ENCODE results near the gene TOP2B. TPM values are rescaled to one million over a fixed set of nuclear protein-coding genes. Genes with fewer than 3 reads are reported as not detected.

Gene TOP2B
- total RNA-seq (2021) = 80.1 and 106 TPM in 2 replicates
- Bru-seq, nascent RNA = percentile 87 among the genes with signal in this experiment
- percentile 91 among the genes with signal in this experiment for BruChase-seq, experiment 1, labeled RNA remaining after a 2-hour chase
- percentile 89 among the genes with signal in this experiment for BruChase-seq, experiment 2, labeled RNA remaining after a 6-hour chase
- long read RNA-seq, full-length matches to known transcripts = 66 of 86 reads
- long read RNA-seq, partial matches to known transcripts = 10 of 86 reads
- long read RNA-seq, other reads (novel, unspliced or antisense) = 10 of 86 reads

GRCh38 chr3:25664812-25665314 is at the start of gene TOP2B:
Gene TOP2B, minus strand, starts transcription at chr3:25664907. Its CDS starts 610 bp downstream, at chr3:25664297.
- TF ChIP-seq EZH2 (IDR thresholded peaks at IDR 0.05; ENCODE audit: low read depth) (no peak), CTCF (conservative IDR thresholded peaks at IDR 0.05) (no peak)
- Histone ChIP-seq H3K9me2 (ENCODE audit: insufficient read depth) (no peaks in the 10 kb centered on the region), H2AFZ (peak within 1 kb of the TSS; percentile 82), H3K9me3 (ENCODE audit: insufficient read depth, low read depth) (no peaks in the 10 kb centered on the region), H3K4me2 (peak within 1 kb of the TSS; percentile 98), H4K20me1 (ENCODE audit: insufficient read depth) (peaks cover 21% of the 10 kb centered on the region), H3K27ac (peak within 1 kb of the TSS; percentile 64), H3K4me1 (replicated peaks; ENCODE audit: insufficient read depth) (peaks cover 17% of the 10 kb centered on the region), H3K36me3 (ENCODE audit: low read depth) (no peaks in the 10 kb centered on the region), H3K4me3 (peak within 1 kb of the TSS; percentile 89), H3K79me2 (ENCODE audit: low read depth) (peaks cover 41% of the 10 kb centered on the region), H3K27me3 (ENCODE audit: insufficient read depth, low read depth) (no peaks in the 10 kb centered on the region), H3F3A (ENCODE audit: insufficient read depth, low read depth) (peaks cover 5% of the 10 kb centered on the region; the same call in 1 of the 2 replicates)
- DNase-seq = peak; percentile 82 to 92
- no TSS peak for BruUV-seq (replicated peaks)
- ChIA-PET POLR2A (ENCODE audit: unreplicated experiment) (interaction anchor here (0.7 kb wide), 2 partner anchors 21 to 1426 kb away, joined by 3 read pairs; no protein-coding TSS in a partner anchor), CTCF (no interaction called here)
- intact Hi-C loops (cut with micrococcal nuclease; ENCODE audit: unreplicated experiment) = loop anchor here (2.0 to 5.0 kb wide), 2 partner anchors 52 to 118 kb away; partner anchors contain the start of gene NGLY1

GRCh38 chr3:25713341-25713985 is 48.8 kb upstream of the TOP2B start:
- no TSS peak for BruUV-seq (replicated peaks)
- Histone ChIP-seq H3K9me2 (ENCODE audit: insufficient read depth) (no peaks in the 10 kb centered on the region), H3K27ac (no peak overlapping the region), H3K4me1 (replicated peaks; ENCODE audit: insufficient read depth) (no peaks in the 10 kb centered on the region), H3K27me3 (ENCODE audit: insufficient read depth, low read depth) (no peaks in the 10 kb centered on the region), H3K9me3 (ENCODE audit: insufficient read depth, low read depth) (no peaks in the 10 kb centered on the region), H3K79me2 (ENCODE audit: low read depth) (no peaks in the 10 kb centered on the region), H2AFZ (no peak overlapping the region), H3K4me2 (no peak overlapping the region), H3F3A (ENCODE audit: insufficient read depth, low read depth) (no peaks in the 10 kb centered on the region), H3K36me3 (ENCODE audit: low read depth) (no peaks in the 10 kb centered on the region), H4K20me1 (ENCODE audit: insufficient read depth) (no peaks in the 10 kb centered on the region), H3K4me3 (no peak overlapping the region)
- ChIA-PET CTCF (no interaction called here), POLR2A (ENCODE audit: unreplicated experiment) (no interaction called here)
- no peak for DNase-seq
- intact Hi-C loops (cut with micrococcal nuclease; ENCODE audit: unreplicated experiment) = no loop called here
- no peak for TF ChIP-seq CTCF (conservative IDR thresholded peaks at IDR 0.05)

GRCh38 chr3:25711090-25711489 is 46.4 kb upstream of the TOP2B start:
- no peak overlapping the region for H3K4me3 ChIP-seq
- POLR2A ChIA-PET (ENCODE audit: unreplicated experiment) = no interaction called here
- H4K20me1 ChIP-seq (ENCODE audit: insufficient read depth) = no peaks in the 10 kb centered on the region
- no peak for DNase-seq
- intact Hi-C loops (cut with micrococcal nuclease; ENCODE audit: unreplicated experiment) = no loop called here
- no TSS peak for BruUV-seq (replicated peaks)
- H3K36me3 ChIP-seq (ENCODE audit: low read depth) = no peaks in the 10 kb centered on the region
- H3K27ac ChIP-seq = no peak overlapping the region
- H3K4me2 ChIP-seq = no peak overlapping the region
- no peaks in the 10 kb centered on the region for H3K4me1 ChIP-seq (replicated peaks; ENCODE audit: insufficient read depth)
- no peaks in the 10 kb centered on the region for H3K79me2 ChIP-seq (ENCODE audit: low read depth)
- no peak for TF ChIP-seq EZH2 (IDR thresholded peaks at IDR 0.05; ENCODE audit: low read depth)
- TF ChIP-seq CTCF (conservative IDR thresholded peaks at IDR 0.05) = no peak
- H3K27me3 ChIP-seq (ENCODE audit: insufficient read depth, low read depth) = no peaks in the 10 kb centered on the region
- H2AFZ ChIP-seq = no peak overlapping the region
- no peaks in the 10 kb centered on the region for H3K9me3 ChIP-seq (ENCODE audit: insufficient read depth, low read depth)
- no peaks in the 10 kb centered on the region for H3K9me2 ChIP-seq (ENCODE audit: insufficient read depth)
- CTCF ChIA-PET = no interaction called here
- no peaks in the 10 kb centered on the region for H3F3A ChIP-seq (ENCODE audit: insufficient read depth, low read depth)
